ENCODE data around the gene ARMC12.

GRCh38 chr6:35698858-35699257 is 38.0 kb upstream of the ARMC12 start:
- TF ChIP-seq POLR2A (IDR thresholded peaks at IDR 0.05; ENCODE audit: low read depth, low read length) (no peak), POLR2AphosphoS5 (IDR thresholded peaks at IDR 0.05; ENCODE audit: low read depth, low read length) (no peak)

Data from GM12892 (cell line).